ENCODE data around the gene RALGAPA2. TPM values are rescaled to one million over a fixed set of nuclear protein-coding genes. Genes with fewer than 3 reads are reported as not detected.

RALGAPA2 gene
- total RNA-seq, 1 donor from 2014 or later = 88.9 TPM

DNA sequence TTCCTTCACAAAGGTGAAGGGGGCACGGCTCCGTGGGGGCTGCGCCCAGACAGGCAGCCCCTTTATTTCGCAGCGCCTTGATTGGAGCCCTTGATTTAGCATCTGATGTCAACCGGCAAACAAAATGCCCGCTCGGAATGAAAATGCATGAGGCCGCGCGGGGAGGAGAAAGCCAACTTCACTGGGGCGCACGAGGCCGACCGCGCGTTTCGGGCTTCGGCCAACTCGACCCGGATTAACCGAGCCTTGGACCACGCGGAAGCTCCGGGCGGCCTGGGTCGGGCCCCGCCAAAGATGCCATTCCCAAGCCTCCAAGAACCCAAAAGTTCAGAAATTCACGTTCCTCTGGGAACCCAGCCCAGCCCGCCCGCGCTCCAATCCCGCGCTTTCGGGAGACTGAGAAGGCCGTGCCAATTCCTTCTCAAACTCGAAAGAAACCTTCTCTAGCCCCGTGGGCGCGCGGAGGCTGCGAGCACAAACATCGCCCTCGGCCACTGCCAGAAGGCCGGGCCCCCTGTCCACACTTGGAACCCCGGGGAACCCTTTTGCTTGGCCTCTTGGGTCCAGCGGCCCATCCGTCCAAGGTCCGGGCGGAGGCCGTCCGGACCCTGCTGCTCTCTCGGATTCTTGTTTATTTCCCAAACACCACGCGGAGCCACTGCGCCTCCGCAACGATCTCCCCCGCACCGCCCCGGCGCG is 345.4 kb downstream of the RALGAPA2 start:
- TF ChIP-seq, protein P1, sequence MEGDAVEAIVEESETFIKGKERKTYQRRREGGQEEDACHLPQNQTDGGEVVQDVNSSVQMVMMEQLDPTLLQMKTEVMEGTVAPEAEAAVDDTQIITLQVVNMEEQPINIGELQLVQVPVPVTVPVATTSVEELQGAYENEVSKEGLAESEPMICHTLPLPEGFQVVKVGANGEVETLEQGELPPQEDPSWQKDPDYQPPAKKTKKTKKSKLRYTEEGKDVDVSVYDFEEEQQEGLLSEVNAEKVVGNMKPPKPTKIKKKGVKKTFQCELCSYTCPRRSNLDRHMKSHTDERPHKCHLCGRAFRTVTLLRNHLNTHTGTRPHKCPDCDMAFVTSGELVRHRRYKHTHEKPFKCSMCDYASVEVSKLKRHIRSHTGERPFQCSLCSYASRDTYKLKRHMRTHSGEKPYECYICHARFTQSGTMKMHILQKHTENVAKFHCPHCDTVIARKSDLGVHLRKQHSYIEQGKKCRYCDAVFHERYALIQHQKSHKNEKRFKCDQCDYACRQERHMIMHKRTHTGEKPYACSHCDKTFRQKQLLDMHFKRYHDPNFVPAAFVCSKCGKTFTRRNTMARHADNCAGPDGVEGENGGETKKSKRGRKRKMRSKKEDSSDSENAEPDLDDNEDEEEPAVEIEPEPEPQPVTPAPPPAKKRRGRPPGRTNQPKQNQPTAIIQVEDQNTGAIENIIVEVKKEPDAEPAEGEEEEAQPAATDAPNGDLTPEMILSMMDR (IDR thresholded peaks at IDR 0.05) = no peak
- no peak overlapping the region for H3K27ac ChIP-seq
- peaks cover 17% of the 10 kb centered on the region for H3K4me1 ChIP-seq
- ATAC-seq (no peak), DNase-seq (no peak)
- H3K27me3 ChIP-seq = peaks cover 87% of the 10 kb centered on the region
- peak overlapping the region; percentile 30 for H3K4me3 ChIP-seq
- no peaks in the 10 kb centered on the region for H3K36me3 ChIP-seq
- intact Hi-C loops (cut with DNase I) = no loop called here
- H3K9me3 ChIP-seq = no peaks in the 10 kb centered on the region

DNA sequence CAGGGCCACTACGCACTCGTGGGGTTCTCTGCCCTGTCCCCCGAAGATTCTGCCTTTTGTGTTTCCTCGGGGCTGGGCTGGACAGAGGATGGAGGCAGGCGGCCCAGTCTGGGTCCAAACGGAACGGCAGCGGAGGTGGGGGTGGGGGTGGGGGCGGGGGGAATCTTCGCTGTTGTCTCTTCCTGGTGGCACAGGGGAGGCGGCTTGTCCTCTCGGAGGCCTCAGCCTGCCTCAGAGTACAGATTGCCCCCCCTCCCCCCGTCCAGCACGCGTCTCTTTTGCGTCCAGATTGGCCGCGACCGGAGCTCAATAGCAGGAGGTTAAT is 345.9 kb downstream of the RALGAPA2 start:
- ATAC-seq (no peak), DNase-seq (no peak)
- H3K4me3 ChIP-seq = no peak overlapping the region
- no peaks in the 10 kb centered on the region for H3K9me3 ChIP-seq
- H3K36me3 ChIP-seq = no peaks in the 10 kb centered on the region
- H3K27ac ChIP-seq = no peak overlapping the region
- TF ChIP-seq, protein P1 (IDR thresholded peaks at IDR 0.05) = no peak
- peaks cover 87% of the 10 kb centered on the region for H3K27me3 ChIP-seq
- H3K4me1 ChIP-seq = peaks cover 17% of the 10 kb centered on the region
- intact Hi-C loops (cut with DNase I) = no loop called here

DNA sequence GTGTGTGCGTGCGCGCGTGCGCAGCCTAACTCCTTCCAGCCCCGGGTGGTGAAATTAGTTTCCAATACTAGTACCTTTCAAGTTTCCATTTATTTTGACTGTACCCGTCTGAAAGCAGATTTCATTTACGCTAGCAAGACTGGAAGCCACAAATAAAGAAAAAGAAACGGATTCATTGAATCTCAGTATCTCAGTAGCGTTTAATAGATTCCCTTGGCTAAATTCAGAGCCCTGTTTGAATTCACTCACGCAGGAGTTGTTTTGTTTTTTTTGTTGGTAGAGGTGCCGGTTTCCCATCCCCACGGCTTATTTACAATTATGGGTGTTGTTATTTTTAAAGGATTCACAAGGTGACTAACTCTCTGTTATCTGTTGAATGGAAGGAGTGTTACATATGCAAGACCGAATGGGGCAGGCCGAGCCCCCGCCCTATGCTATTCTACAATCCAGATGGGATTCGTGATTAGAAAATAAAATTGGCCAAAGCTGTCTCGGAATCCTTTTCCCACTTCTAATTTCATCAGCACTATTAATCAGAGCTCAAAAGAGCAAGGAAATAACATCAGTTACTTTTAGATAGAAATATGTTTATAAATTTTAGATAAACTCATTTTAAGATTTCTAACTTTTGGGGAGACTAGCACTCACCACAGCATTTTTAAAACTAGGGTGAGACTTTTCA is 346.8 kb downstream of the RALGAPA2 start:
- H3K27me3 ChIP-seq = peaks cover 87% of the 10 kb centered on the region
- DNase-seq = no peak
- ATAC-seq = no peak
- no peaks in the 10 kb centered on the region for H3K9me3 ChIP-seq
- H3K4me3 ChIP-seq = no peak overlapping the region
- peaks cover 17% of the 10 kb centered on the region for H3K4me1 ChIP-seq
- TF ChIP-seq, protein P1 (IDR thresholded peaks at IDR 0.05) = no peak
- no peaks in the 10 kb centered on the region for H3K36me3 ChIP-seq
- intact Hi-C loops (cut with DNase I) = no loop called here
- H3K27ac ChIP-seq = no peak overlapping the region

DNA sequence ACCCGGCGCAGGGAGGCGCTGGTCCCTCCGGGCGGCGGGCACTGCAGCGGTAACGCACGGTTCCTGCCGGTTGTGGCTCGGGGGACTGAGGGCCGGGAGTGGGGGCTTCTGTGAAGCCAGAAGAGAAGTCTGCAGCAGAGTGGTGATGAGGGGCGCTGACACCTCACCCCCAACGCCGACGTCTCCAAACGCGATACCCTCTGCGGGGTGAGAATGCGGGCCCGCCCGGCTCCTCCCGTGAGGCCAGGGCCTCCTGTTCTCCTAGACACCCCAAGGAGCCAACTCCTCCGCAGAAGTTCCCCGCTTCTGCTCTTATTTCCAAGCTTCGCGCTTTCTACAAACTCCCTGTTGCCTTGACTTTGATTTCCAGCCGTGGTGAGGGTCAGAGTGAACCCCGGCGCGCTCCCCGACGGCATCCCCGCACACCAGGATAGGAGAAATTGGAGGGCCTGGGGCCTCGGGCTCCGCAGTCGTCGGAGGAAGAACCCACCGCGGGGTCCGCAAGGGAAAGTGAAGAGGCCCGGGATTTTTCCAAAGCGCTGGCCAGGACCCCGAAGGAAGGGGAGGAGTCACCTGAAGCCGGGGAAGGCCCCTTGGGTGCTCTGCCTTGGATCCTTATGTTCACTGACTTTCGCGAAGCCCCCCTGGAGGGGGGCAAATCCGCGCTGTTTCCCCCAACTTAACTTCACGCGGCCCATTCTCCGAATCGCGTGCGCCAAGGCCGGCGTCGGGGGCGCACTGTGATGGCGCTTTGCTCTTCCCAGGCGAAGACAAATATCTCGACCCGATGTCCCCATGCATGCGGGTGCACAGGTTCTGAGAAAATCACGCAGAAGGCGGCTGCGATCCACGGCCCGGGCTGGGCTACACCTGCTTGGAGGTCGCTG is 347.6 kb downstream of the RALGAPA2 start:
- Histone ChIP-seq H3K27me3 (peaks cover 80% of the 10 kb centered on the region), H3K4me1 (peaks cover 24% of the 10 kb centered on the region), H3K27ac (no peak overlapping the region), H3K4me3 (no peak overlapping the region), H3K9me3 (no peaks in the 10 kb centered on the region), H3K36me3 (no peaks in the 10 kb centered on the region)
- TF ChIP-seq, protein P1 (IDR thresholded peaks at IDR 0.05) = no peak
- intact Hi-C loops (cut with DNase I) = no loop called here
- ATAC-seq (no peak), DNase-seq (no peak)

DNA sequence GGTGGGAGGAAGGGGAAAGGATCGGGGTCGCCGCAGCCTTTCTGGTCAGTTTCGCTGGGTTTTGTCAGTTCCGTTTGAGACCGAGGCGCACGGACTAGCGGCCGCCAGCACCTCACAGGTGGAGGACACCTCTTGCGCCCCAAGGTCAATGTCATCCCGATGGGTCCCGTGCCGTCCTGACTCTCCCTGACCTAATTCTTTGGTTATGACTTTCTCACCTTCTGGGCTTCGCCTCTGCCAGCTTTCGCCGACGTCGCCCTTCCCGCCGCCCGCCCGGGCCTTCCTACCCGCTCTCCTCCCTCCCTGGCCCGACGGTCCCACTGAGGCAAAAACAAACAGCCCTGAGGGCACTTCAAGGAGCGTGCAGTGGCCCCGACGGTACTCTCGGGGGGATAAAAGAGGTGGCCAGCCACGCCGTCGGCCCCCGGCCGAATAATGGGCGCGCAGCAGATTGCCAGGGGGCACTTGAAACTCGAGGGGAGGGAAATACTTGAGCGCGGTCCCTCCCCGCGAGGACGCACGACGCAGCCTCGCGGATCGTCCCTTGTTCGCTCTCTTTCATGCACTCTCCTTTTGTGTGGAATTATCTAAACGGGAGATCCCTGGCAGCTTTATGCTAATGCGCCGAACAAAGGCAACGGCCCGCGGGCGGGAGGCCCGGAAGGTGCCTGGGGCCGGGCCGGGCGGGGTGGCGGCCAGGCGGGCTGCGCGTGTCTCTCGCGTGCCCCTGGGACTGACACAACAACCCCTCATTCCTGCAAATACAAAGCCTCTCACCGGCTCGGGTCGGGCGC is 348.4 kb downstream of the RALGAPA2 start:
- H3K4me1 ChIP-seq = peaks cover 24% of the 10 kb centered on the region
- H3K27me3 ChIP-seq = peaks cover 76% of the 10 kb centered on the region
- intact Hi-C loops (cut with DNase I) = no loop called here
- H3K36me3 ChIP-seq = no peaks in the 10 kb centered on the region
- TF ChIP-seq, protein P1 (IDR thresholded peaks at IDR 0.05) = no peak
- ATAC-seq (no peak), DNase-seq (no peak)
- H3K27ac ChIP-seq = no peak overlapping the region
- no peak overlapping the region for H3K4me3 ChIP-seq
- no peaks in the 10 kb centered on the region for H3K9me3 ChIP-seq
